ENCODE data around the gene CPEB3.
"Not testable (repeated sequence)": the region's sequence is repeated elsewhere in the genome, so short reads cannot be mapped to it uniquely, and the experiment has no call there.

CPEB3 gene

GRCh38 chr10:92208157-92208720 lies 82.6 kb downstream of the CPEB3 start:
- DNase-seq: no peak

- no peak for DNase-seq
These were observed 83.8 kb downstream of the CPEB3 start for GRCh38 chr10:92207061-92207460.

- DNase-seq: no peak
These were observed 86.8 kb downstream of the CPEB3 start for GRCh38 chr10:92203919-92204623.

- DNase-seq: no peak
These were observed 88.3 kb downstream of the CPEB3 start for GRCh38 chr10:92202536-92202935.

GRCh38 chr10:92200564-92200963 lies 90.3 kb downstream of the CPEB3 start:
- DNase-seq: no peak

- DNase-seq: no peak
These were observed 103.8 kb downstream of the CPEB3 start for GRCh38 chr10:92187101-92187500.

GRCh38 chr10:92184977-92185376 lies 105.9 kb downstream of the CPEB3 start:
- DNase-seq: no peak

GRCh38 chr10:92183199-92183598 lies 107.7 kb downstream of the CPEB3 start:
- DNase-seq: no peak

GRCh38 chr10:92181575-92181974 lies 109.3 kb downstream of the CPEB3 start:
- DNase-seq: no peak

GRCh38 chr10:92180399-92180798 lies 110.5 kb downstream of the CPEB3 start:
- no peak for DNase-seq

- no peak for DNase-seq
These were observed 113.3 kb downstream of the CPEB3 start for GRCh38 chr10:92177546-92177945.

GRCh38 chr10:92175164-92175563 lies 115.7 kb downstream of the CPEB3 start:
- no peak for DNase-seq

- no peak for DNase-seq
These were observed 116.9 kb downstream of the CPEB3 start for GRCh38 chr10:92173996-92174395.

GRCh38 chr10:92164036-92164696 lies 126.7 kb downstream of the CPEB3 start:
- no peak for DNase-seq

GRCh38 chr10:92162541-92162940 lies 128.3 kb downstream of the CPEB3 start:
- DNase-seq: no peak

GRCh38 chr10:92156874-92157773 lies 133.8 kb downstream of the CPEB3 start:
- DNase-seq: no peak

- no peak for DNase-seq
These were observed 140.1 kb downstream of the CPEB3 start for GRCh38 chr10:92150823-92151222.

GRCh38 chr10:92149261-92149660 lies 141.6 kb downstream of the CPEB3 start:
- DNase-seq: no peak

GRCh38 chr10:92146781-92147180 lies 144.1 kb downstream of the CPEB3 start:
- no peak for DNase-seq

- no peak for DNase-seq
These were observed 144.8 kb downstream of the CPEB3 start for GRCh38 chr10:92146107-92146506.

GRCh38 chr10:92142949-92143348 lies 147.9 kb downstream of the CPEB3 start:
- no peak for DNase-seq

GRCh38 chr10:92142512-92142911 lies 148.4 kb downstream of the CPEB3 start:
- DNase-seq: no peak

- DNase-seq: not testable (repeated sequence)
These were observed 149.7 kb downstream of the CPEB3 start for GRCh38 chr10:92141147-92141546.
